Hematopoietic multipotent progenitor cell treated with erythropoietin and hydrocortisone succinate and interleukin-3 and kit ligand, for 4 days (in vitro differentiated cells): Measurements from ENCODE around the gene PCED1B.

ENCODE experiments used
- DNase-seq: peaks from one replicate; pipeline ENCODE4 v3.0.0-alpha.2; 2015

The PCED1B gene

GRCh38 chr12:47068539-47068938 lies 10.9 kb upstream of the PCED1B start:
- DNase-seq: no peak

GRCh38 chr12:47070310-47070709 lies 9.1 kb upstream of the PCED1B start:
- DNase-seq: no peak

GRCh38 chr12:47071241-47071852 lies 8.1 kb upstream of the PCED1B start:
- peak; percentile 67 for DNase-seq

GRCh38 chr12:47073951-47074350 lies 5.5 kb upstream of the PCED1B start:
- no peak for DNase-seq

GRCh38 chr12:47074757-47075156 lies 4.7 kb upstream of the PCED1B start:
- DNase-seq: no peak

GRCh38 chr12:47075192-47076084 lies 4.0 kb upstream of the PCED1B start:
- no peak for DNase-seq

GRCh38 chr12:47077206-47078085 lies 2.0 kb upstream of the PCED1B start:
- no peak for DNase-seq

GRCh38 chr12:47078086-47078395 lies 1.4 kb upstream of the PCED1B start:
- no peak for DNase-seq

- DNase-seq: peak; percentile 40
Measured at GRCh38 chr12:47078733-47079467, 521 bp upstream of the PCED1B start.

- DNase-seq: peak; percentile 47
Measured at GRCh38 chr12:47079981-47080724, 732 bp downstream of the PCED1B start.

- DNase-seq: peak; percentile 71
Measured at GRCh38 chr12:47080725-47081502, 1.5 kb downstream of the PCED1B start.

- no peak for DNase-seq
Measured at GRCh38 chr12:47082283-47082682, 2.9 kb downstream of the PCED1B start.

- DNase-seq: peak; percentile 44
Measured at GRCh38 chr12:47082796-47083621, 3.6 kb downstream of the PCED1B start.

GRCh38 chr12:47084172-47084571 lies 4.8 kb downstream of the PCED1B start:
- no peak for DNase-seq

- peak; percentile 77 for DNase-seq
Measured at GRCh38 chr12:47085815-47086252, 6.4 kb downstream of the PCED1B start.

- DNase-seq: no peak
Measured at GRCh38 chr12:47087088-47087688, 7.8 kb downstream of the PCED1B start.

GRCh38 chr12:47088021-47088944 lies 8.9 kb downstream of the PCED1B start:
- DNase-seq: no peak

GRCh38 chr12:47091009-47091408 lies 11.6 kb downstream of the PCED1B start:
- no peak for DNase-seq

GRCh38 chr12:47094804-47095203 lies 15.4 kb downstream of the PCED1B start:
- no peak for DNase-seq
